Gastroesophageal sphincter (tissue), 3 donors: Measurements from ENCODE around the gene DDHD1.

Experiments
- EP300 ChIP-seq: sonication (generic); formaldehyde crosslinking; IDR thresholded peaks from one replicate; pipeline ENCODE4 v1.6.1; 2017; ENCODE audit warnings: antibody characterized with exemption, mild to moderate bottlenecking
- POLR2A ChIP-seq, 2 donors: fragments of 450-650 bp; IDR thresholded peaks; one replicate each; pipeline ENCODE4 v1.6.1; 2017; ENCODE audit warnings: antibody characterized with exemption in 2 of 2, mild to moderate bottlenecking in 2 of 2, moderate library complexity in 1 of 2
- POLR2AphosphoS5 ChIP-seq: sonication (generic); formaldehyde crosslinking; IDR thresholded peaks from one replicate; pipeline ENCODE4 v1.6.1; 2017; ENCODE audit warnings: antibody characterized with exemption
- TF ChIP-seq, protein P1 (sequence below), 4 experiments: fragments of 200-600 bp in 2 of 4; fragments of 450-650 bp in 2 of 4; sonication (generic) in 1 of 4; IDR thresholded peaks; one replicate each; pipeline ENCODE4 v1.5.1; 2017 to 2019; ENCODE audit warnings: antibody characterized with exemption in 4 of 4, mild to moderate bottlenecking in 2 of 4, moderate library complexity in 2 of 4

DNA sequence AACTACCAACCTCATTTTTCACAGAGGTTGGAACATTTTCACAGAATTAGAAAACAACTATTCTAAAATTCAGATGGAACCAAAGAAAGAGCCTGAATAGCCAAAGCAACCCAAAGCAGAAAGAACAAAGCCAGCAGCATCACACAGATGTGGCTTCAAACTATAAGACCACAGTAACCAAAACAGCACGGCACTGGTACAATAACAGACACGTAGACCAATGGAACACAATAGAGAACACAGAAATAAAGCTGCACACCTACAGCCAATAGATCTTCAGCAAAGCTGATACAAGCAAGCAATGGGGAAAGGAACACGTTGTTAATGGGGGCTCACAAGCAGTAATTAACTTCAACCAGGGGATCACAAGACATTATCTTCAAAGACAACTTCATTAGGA, 114.5 kb downstream of the DDHD1 start:
- TF ChIP-seq POLR2A (IDR thresholded peaks at IDR 0.05) = no peak
- TF ChIP-seq, protein P1, sequence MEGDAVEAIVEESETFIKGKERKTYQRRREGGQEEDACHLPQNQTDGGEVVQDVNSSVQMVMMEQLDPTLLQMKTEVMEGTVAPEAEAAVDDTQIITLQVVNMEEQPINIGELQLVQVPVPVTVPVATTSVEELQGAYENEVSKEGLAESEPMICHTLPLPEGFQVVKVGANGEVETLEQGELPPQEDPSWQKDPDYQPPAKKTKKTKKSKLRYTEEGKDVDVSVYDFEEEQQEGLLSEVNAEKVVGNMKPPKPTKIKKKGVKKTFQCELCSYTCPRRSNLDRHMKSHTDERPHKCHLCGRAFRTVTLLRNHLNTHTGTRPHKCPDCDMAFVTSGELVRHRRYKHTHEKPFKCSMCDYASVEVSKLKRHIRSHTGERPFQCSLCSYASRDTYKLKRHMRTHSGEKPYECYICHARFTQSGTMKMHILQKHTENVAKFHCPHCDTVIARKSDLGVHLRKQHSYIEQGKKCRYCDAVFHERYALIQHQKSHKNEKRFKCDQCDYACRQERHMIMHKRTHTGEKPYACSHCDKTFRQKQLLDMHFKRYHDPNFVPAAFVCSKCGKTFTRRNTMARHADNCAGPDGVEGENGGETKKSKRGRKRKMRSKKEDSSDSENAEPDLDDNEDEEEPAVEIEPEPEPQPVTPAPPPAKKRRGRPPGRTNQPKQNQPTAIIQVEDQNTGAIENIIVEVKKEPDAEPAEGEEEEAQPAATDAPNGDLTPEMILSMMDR (IDR thresholded peaks at IDR 0.05) = no peak
- no peak for TF ChIP-seq EP300
- TF ChIP-seq POLR2AphosphoS5 = no peak
